MM.1S (cell line): ENCODE results near the gene ALB.

Experiments
- CTCF ChIP-seq: fragments of 300-600 bp; sonication (generic); IDR thresholded peaks from 2 replicates; pipeline ENCODE4 v1.5.1; 2016; ENCODE audit warnings: antibody characterized with exemption, low read length, mixed read lengths
- EZH2 ChIP-seq: fragments of 300-600 bp; sonication (generic); optimal IDR thresholded peaks from 2 replicates; pipeline ENCODE3; 2017; ENCODE audit warnings: low read depth, mild to moderate bottlenecking, antibody characterized with exemption, low read length, mixed read lengths

DNA sequence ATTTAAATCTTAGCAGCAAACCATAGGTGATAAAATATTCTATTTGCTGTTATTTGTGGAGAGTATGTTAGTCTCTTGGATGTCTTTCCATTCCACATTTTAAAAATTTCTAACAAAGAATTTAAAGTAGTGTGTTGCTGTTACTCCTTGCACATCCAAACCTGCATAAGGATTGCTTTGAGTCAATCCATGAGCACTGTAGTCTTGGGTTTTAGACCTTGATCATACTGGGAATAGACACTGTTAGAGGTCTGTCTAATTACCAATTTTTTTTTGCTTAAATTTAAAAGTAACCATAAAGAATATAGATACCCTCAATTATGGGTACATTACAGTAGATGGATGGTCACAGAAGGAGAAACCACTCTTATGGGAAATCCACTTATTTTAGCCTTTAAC, 33.5 kb downstream of the ALB start:
- TF ChIP-seq CTCF (no peak), EZH2 (no peak)
